GM18517 (cell line): ENCODE results near the gene LIN9.

Experiments used
- ATAC-seq: cut with Tn5 transposase; IDR thresholded peaks from one replicate; pipeline ENCODE4 v1.9.1; 2021; ENCODE audit warnings: mild to moderate bottlenecking, moderate library complexity; ENCODE audit not compliant: unreplicated experiment

Gene LIN9

DNA sequence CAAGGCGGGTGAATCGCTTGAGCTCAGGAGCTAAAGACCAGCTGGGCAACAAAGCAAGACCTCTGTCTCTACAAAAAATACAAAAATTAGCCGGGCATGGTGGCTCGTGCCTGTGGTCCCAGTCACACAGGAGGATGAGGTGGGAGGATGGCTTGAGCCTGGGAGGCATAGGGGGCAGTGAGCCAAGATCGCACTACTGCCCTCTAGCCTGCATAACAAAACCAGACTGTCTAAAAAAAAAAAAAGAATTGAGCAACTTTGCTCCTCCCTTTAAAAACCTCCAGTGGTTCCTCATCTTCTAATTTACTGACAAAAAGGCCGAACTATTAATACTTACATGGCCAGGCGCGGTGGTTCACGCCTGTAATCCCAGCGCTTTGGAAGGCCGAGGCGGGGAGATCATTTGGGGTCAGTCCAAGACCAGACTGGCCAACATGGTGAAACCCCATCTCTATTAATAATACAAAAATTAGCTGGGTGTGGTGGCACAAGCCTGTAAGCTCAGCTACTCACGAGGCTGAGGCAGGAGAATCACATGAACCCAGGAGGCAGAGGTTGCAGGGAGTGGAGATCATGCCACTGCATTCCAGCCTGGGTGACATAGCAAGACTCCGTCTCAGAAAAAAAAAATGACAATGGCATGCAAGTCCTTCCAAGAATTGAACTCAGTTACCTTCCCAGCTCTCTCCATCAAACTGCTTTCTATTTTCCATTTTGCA, 126.8 kb downstream of the LIN9 start:
- ATAC-seq, result no peak
